Nephron progenitor cell (in vitro differentiated cells): ENCODE data around the gene FANCD2.

Experiments
- DNase-seq: peaks from one replicate; pipeline ENCODE4 v3.0.0; 2021
- H3K27ac Mint-ChIP-seq: 2 replicates; pipeline ENCODE4 v1.8.0; 2021; ENCODE audit warnings: mild to moderate bottlenecking, moderate library complexity, mixed read lengths
- H3K27me3 Mint-ChIP-seq: 2 replicates; pipeline ENCODE4 v1.8.0; 2021; ENCODE audit warnings: mild to moderate bottlenecking, low read depth, mixed read lengths; ENCODE audit not compliant: poor library complexity
- H3K36me3 Mint-ChIP-seq: 2 replicates; pipeline ENCODE4 v1.8.0; 2021; ENCODE audit warnings: low read depth, mixed read lengths
- H3K4me1 Mint-ChIP-seq: 2 replicates; pipeline ENCODE4 v1.8.0; 2021; ENCODE audit warnings: mixed read lengths
- H3K4me3 Mint-ChIP-seq: 2 replicates; pipeline ENCODE4 v1.8.0; 2021; ENCODE audit warnings: mild to moderate bottlenecking, moderate library complexity, mixed read lengths
- H3K9me3 Mint-ChIP-seq: 2 replicates; pipeline ENCODE4 v1.8.0; 2021; ENCODE audit warnings: mild to moderate bottlenecking, moderate library complexity, mixed read lengths
- TF ChIP-seq, protein P1 (sequence below): fragments of 200-600 bp; sonication (generic); IDR thresholded peaks from 2 replicates; pipeline ENCODE4 v1.5.0; 2021; ENCODE audit warnings: antibody characterized with exemption

The FANCD2 gene

GRCh38 chr3:10108091-10108490 lies 81.9 kb downstream of the FANCD2 start, which contains the start of gene FANCD2OS:
Gene FANCD2OS (minus strand): TSS chr3:10108255. CDS start chr3:10104774, 3,481 bp downstream.
- Mint-ChIP-seq H3K27ac (peak within 1 kb of the TSS; percentile 59), H3K27me3 (peaks cover 4% of the 10 kb centered on the region), H3K4me3 (no peak within 1 kb of the TSS), H3K36me3 (no peaks in the 10 kb centered on the region), H3K4me1 (no peaks in the 10 kb centered on the region), H3K9me3 (no peaks in the 10 kb centered on the region)
- TF ChIP-seq, protein P1, sequence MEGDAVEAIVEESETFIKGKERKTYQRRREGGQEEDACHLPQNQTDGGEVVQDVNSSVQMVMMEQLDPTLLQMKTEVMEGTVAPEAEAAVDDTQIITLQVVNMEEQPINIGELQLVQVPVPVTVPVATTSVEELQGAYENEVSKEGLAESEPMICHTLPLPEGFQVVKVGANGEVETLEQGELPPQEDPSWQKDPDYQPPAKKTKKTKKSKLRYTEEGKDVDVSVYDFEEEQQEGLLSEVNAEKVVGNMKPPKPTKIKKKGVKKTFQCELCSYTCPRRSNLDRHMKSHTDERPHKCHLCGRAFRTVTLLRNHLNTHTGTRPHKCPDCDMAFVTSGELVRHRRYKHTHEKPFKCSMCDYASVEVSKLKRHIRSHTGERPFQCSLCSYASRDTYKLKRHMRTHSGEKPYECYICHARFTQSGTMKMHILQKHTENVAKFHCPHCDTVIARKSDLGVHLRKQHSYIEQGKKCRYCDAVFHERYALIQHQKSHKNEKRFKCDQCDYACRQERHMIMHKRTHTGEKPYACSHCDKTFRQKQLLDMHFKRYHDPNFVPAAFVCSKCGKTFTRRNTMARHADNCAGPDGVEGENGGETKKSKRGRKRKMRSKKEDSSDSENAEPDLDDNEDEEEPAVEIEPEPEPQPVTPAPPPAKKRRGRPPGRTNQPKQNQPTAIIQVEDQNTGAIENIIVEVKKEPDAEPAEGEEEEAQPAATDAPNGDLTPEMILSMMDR, result no peak
- no peak for DNase-seq

DNA sequence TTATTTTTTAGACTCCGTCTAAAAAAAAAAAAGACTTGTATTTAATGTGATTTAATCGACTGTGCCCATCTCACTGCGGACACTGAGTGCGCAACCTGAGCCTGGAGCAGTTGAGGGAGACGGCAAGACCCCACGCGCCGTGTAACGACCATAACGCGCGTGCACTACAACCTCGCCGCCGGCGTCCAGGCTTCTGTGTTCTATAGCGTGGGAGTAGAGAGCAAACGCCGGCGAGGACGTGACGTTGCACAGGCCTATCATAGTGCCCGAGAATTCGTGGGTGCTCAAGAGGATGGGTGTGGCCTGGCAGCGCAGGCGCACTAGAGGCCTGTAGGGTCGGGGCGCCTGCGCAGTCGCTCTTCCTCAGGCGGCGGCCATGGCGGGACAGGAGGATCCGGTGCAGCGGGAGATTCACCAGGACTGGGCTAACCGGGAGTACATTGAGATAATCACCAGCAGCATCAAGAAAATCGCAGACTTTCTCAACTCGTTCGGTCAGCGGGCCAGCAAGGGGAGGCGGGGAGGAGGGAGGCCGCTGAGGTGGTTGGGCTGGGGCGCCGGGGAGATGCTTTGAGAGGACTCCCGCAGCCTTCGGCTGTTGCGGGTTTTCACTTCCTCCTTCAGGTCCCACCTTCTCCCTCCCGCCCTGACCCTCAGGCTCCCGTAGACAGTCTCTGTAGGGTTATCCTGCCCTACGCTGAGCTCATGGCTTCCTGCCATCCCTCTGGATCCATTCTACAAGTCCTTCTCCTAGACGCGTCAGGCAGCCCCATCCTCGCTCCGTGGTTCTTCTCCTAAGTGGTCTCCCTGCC lies 89.3 kb downstream of the FANCD2 start, which contains the start of gene BRK1:
BRK1 (plus strand) TSS at position 350 of the 812 bp plus-strand sequence; CDS start at position 377, 27 bp downstream.
- Mint-ChIP-seq H3K9me3 (no peaks in the 10 kb centered on the region), H3K4me3 (peak within 1 kb of the TSS; percentile 100), H3K27me3 (peaks cover 4% of the 10 kb centered on the region), H3K27ac (peak within 1 kb of the TSS; percentile 97), H3K4me1 (peaks cover 21% of the 10 kb centered on the region), H3K36me3 (peaks cover 11% of the 10 kb centered on the region)
- TF ChIP-seq, protein P1, result no peak
- DNase-seq, result peak; percentile 87

DNA sequence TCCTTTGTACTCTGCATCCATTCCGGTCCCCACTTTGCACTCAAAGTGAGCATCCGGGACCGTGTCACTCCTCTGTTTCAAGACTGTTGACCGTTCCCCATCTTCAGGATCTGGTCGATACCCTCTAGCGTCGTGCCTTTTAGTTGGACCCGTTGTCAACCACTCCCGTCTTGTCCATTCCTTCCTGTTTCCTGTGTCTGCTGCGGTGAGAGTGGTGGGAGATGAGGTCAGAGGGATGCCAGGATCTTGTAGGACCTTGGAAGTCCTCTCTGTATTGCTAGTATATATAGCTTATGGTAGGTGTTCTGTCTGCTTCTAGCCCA lies 89.9 kb downstream of the FANCD2 start:
- Mint-ChIP-seq H3K27me3 (peaks cover 4% of the 10 kb centered on the region), H3K36me3 (peaks cover 16% of the 10 kb centered on the region), H3K4me3 (peak overlapping the region; percentile 100), H3K4me1 (peaks cover 21% of the 10 kb centered on the region), H3K27ac (peak overlapping the region; percentile 97), H3K9me3 (no peaks in the 10 kb centered on the region)
- TF ChIP-seq, protein P1, result no peak
- DNase-seq, result no peak

- DNase-seq, result no peak
- Mint-ChIP-seq H3K27me3 (peaks cover 1% of the 10 kb centered on the region), H3K9me3 (no peaks in the 10 kb centered on the region), H3K36me3 (peaks cover 21% of the 10 kb centered on the region), H3K4me3 (peak overlapping the region; percentile 100), H3K4me1 (peaks cover 21% of the 10 kb centered on the region), H3K27ac (no peak overlapping the region)
- TF ChIP-seq, protein P1, result no peak
Measured at GRCh38 chr3:10116928-10117327, 90.7 kb downstream of the FANCD2 start.

DNA sequence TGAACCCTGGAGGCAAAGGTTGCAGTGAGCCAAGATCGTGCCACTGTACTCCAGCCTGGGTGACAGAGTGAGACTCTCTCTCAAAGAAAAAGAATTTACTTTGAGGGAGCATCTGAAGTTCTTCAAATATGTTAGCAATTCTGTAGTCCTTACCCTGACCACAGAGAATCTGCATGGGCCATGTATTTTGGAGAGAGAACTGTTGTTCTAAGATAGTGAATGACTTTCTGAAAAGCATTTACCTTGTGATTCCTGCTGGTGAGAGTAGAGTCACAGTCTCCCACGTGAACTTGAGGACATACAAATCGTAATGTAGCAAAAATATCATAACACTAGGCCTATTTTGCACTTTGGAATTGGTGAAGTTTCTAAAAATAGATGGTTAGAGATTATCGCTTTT lies 93.1 kb downstream of the FANCD2 start:
- peaks cover 6% of the 10 kb centered on the region for H3K9me3 Mint-ChIP-seq
- no peak for DNase-seq
- H3K27ac Mint-ChIP-seq, result no peak overlapping the region
- peaks cover 42% of the 10 kb centered on the region for H3K36me3 Mint-ChIP-seq
- H3K27me3 Mint-ChIP-seq, result no peaks in the 10 kb centered on the region
- TF ChIP-seq, protein P1, result no peak
- peaks cover 21% of the 10 kb centered on the region for H3K4me1 Mint-ChIP-seq
- no peak overlapping the region for H3K4me3 Mint-ChIP-seq

DNA sequence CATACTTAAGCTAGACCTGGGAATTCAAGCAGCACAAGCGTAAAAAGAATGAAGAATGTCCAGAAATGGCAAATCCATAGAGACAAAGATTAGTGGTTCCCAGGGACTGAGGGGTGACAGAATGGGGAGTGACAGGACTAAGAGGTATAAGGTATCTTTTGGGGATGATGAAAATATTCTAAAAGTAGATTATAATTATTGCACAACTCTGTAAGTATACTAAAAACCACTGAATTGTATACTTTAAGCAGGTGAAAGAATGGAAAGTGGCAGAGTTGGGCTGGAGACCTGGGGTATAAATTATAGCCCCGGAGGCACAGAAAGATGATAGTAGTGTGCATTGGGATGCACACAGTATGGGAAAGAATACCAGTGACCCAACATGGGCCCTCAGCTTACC lies 94.8 kb downstream of the FANCD2 start:
- DNase-seq, result no peak
- Mint-ChIP-seq H3K36me3 (peaks cover 56% of the 10 kb centered on the region), H3K4me1 (peaks cover 13% of the 10 kb centered on the region), H3K27me3 (no peaks in the 10 kb centered on the region), H3K27ac (no peak overlapping the region), H3K9me3 (peaks cover 11% of the 10 kb centered on the region), H3K4me3 (no peak overlapping the region)
- TF ChIP-seq, protein P1, result no peak
